Eye (tissue), 1 donor: ENCODE data around the gene EFNB2.

Experiments
- DNase-seq: peaks from one replicate; pipeline ENCODE4 v3.0.0-alpha.2; 2015

Gene EFNB2

DNA sequence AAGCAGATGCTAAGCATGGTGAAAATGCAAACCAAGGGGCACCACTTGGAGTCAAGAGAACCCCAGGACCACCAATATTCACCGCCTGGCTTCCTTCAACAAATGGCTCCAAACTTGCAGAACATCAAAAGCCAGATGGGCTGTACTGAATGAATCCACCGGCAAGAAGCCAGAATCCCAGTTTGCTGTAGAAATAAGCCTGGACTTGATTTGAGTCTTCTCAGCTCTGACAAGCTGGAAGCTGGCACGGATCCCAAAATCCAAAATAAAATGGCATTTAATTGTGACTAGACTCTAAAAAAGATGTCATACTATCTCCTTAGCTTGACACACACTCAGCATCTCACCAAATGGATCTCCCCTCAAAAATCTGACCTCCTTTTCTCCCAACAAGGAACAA, 11.9 kb downstream of the EFNB2 start:
- DNase-seq = peak; percentile 57

DNA sequence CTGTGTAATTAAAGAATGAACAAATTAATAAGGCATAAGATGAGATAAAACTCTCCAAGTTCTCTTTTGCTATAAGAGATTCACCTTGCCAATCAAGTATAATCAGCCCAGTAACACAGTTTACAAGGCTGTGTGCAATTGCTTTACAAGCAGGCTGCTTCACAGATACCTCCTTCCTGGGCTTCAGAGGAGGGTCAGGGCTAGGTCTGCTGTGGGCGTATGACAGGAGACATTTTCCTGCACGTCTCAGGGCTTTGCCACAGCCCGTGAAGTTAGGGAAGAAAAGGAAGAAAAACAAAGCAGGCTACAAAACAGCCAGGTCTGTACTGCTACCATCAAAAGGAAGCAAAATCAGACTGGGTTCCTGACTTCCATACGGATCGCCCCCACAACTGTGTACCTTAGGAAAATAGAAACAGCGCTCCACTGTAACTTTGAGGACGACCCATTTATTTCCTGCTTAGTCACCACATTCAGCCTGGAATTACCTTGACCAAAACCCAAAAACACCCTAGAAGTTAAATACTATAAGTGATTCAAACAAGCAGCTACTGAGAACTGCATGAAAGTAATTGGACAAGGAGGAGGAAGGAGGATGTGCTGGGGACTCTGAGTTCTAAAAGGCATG, 12.4 kb downstream of the EFNB2 start:
- DNase-seq = no peak

DNA sequence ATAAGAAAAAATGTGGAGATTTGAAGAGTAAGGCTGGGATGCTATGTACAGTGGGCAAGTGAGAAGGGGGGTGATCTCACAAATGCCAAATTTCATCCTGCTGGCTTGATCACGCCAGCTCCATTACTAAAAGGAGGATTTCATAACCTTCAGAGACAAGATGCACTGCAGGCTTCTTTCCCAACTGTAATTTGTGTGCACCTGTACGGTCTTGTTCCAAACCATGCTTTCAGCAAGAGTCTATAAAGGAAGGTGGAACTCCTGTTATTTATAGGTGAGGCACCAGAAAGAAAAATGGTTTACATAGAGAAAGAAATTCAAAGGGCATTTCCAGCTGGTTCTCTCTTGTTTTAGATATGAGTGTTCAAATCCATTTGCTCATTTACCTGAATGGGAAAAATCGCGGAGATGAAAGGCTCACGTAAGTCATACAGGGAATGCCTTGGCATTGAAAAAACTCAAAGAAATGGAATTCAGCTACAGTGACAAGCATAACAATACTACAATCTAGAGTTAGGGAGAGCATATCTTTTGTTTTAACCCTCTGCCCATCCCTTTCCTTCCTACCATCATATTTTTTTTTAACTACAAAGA, 13.3 kb downstream of the EFNB2 start:
- no peak for DNase-seq

DNA sequence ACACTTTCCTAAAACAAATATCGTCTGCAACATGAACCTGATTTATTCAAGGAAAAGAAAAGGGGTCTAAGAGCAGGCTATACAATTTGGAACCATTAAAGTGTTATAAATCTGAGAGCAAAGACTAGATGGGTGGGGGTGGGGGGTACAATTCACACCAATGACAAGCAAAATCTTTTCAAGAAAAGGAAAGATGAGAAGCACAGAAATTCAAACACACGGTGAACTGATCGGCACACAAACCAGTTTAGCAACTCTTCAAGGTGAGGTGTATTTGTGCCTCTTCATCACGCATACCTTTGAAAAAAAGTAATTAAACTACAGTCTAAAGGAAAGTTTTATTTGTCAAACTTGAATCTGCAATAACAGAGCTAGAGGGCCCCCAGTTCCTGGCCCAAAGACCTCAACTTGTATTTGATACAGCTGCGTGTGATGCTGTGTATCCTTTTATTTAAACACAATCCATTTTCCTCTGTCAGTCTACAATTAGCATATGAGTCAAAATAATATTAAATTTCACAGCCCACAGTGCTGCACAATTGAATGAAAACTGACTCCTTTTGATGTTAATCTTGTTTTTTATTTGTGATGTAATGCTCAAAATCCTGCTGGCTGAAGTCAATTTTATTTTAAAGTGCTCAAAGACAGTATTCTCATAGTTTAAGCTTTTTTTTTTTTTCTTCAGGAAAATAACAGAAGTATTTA, 14.2 kb downstream of the EFNB2 start:
- DNase-seq = no peak

DNA sequence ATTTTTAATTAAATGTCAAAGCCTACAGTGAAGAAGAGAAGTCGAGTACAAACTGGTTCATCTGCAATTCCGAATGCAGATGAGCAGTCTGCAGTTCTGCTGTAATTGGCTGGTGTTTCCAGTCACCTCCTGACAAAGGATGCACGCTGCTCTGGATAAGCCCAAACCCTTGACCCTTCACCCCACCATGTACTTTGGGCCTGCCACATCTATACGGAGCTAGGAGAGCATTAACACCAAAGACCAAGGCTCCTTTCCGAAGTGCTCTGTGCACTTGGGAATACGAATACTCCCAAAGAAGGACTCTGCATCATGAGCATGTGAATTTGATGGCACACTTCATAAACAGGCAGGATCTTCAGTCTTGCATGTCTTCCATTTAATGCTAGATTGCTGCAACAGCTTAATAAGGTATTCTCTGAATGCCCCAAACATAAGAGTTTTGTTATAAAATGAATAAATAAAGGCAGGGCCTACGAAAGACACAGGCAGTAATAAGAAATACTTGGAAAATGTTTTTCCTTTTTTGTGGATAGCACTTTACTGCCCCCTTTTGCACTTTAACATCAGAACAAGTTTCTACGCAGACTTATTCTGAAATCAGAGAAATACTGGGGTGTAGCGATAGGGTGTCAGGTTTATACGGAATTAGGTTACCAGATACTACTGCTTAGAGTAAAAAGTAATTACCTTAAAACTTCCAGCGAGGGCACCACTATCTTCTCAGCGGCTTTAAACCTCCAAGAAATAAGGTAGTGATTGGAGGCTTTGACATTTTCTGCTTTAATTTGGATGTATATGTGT, 15.0 kb downstream of the EFNB2 start:
- DNase-seq = peak; percentile 71

DNA sequence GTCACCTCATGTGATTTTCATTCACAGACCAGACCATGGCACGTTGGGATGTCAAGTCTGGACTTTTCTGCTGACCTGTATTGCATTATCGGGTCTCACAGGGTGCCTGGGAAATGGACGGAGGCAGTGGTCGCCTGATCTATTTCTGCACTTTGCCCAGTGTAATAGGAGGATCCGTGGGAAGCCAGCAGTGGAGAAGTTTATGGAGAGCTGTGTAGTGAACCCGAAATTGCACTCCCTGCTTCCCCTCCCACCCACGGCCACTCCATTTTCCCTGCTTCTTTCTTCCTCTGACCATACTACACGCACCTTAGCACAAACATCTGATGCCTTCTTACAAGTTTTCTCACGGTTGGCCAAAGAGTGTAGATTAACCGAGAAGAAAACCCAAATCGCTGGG, 16.9 kb downstream of the EFNB2 start:
- no peak for DNase-seq

DNA sequence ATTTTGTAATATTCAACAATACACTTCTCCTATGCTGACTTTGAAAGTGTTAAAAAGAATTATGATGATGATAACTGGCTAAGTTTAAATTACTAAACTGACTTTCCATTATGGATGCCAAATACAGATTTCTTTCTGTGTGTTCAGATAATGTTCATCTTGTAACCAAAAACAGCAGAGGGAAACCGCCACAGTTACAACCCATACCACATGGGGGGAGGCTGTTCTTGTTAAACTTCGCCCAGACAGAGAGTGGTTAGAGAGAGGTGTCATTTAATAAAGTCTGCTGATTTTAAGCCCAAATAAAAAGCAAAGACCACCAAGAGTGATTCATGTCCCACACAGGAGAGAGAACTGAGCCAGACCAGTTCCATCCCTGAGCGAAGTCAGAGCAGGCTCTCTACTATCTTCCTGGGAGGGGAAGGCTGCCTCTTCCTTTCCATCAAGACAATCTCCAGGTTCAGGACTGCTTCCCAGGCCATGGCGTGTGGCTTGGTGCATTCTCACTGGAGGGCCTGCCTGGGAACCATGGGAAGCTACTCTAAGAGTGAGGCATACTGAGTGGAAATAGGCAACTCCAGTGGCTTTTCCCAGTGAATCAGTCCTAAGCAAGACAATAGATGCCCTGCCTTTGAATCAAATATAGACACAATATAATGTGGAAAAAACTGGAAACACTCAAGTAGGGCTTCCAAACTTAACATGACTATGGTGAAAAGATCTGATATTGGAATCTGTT, 18.2 kb downstream of the EFNB2 start:
- DNase-seq = no peak

DNA sequence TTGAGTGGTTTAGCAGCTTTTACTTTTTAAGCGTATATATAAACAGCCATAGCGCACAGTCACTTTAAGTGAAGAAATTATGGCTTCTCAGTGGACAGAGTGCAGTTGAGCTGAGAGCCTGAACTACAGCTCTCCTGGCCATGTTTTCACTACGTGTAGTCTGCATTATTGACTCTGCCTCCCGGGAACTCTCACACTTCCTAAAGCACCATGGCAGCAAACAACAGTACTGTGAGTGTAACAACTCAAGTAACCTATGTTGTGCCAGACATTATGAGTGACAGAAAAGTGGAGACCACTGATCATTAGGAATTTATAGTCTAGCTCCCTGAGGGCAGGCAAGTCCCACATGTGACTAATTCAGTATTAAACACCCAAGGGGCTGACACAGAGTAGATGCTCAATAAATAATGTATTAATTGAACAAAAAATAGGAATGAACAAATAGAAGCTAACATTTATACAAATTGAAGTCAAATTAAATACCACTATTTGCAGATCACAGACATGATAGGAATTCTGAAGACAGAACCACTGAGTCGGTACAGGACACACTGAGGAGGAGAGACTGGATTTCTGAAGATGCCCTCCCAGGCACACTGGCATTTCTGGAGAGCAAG, 19.7 kb downstream of the EFNB2 start:
- DNase-seq = no peak

DNA sequence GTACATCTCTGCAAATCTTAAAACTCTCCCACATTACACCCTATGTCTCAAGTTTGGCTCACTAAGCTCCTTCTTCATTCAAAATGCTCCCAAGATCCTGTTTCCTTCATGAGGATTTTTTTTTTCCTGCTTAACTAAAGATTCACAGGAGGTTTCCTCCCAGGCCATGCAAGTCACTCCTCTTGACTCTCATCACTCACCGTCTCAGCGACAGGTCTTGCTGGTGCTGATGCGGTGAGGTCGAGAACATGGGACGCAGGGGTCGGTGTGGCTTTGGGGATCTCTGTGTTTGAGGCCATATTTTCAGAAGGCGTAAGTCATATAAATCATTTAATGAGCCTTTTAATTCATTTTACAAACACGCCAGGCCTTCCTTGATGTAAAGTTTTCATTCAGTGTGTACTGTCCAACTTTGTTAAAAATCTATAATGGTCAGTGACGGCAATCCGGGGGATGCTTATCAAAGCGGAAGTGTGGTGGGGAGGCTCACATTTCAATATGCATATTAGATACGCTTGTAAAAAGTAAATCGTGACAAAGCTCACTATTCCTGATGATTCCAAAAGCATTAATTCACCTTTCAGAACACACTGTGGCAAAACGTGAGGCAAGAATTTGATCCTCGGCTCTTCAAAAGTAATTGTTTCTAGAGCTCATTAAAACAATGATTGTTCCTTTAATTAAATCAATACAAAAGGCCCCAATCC, 20.4 kb downstream of the EFNB2 start:
- no peak for DNase-seq

DNA sequence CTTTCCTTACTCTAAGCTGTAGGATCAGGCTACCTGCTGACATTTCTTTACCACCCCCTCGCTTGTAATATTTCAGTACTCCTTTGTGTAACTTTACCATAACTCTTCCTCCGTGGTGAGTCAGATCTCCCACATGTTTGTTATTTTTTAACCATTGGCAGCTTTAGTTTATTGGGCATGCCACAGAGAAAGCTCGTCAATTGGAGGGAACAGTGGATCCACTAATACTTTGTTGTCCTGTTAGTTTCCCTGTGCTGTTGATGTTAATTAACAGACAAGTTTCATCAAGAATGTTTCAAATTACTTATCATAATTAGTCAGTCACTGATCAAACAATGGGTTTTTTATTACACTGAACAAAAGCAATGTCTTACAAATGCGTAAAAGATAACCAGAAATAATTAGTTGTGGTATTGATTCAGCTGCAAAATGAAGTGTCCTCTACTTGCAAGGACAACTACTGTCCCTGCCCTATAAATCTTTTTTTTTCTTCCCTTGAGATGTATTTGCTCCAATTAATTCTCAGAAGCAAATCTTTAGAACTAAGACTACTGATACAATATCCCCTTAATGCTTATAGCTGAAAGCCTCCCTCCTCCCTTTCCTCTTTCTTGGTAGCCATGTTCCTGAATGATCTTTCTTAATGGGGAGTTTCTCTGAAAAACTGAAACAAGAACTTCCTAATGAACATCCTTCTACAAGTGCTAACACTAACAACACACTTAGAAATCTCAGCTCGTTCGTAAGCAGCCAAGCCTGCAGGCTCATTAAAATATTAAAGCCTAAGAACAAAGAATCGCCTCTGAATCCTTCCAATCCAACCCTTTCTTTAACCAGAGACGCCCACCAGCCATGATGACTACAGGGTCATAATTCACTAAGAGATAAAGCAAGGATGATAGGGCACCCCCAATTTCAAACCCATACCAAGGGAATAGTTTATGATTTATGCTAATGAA, 22.2 kb downstream of the EFNB2 start:
- DNase-seq = no peak

DNA sequence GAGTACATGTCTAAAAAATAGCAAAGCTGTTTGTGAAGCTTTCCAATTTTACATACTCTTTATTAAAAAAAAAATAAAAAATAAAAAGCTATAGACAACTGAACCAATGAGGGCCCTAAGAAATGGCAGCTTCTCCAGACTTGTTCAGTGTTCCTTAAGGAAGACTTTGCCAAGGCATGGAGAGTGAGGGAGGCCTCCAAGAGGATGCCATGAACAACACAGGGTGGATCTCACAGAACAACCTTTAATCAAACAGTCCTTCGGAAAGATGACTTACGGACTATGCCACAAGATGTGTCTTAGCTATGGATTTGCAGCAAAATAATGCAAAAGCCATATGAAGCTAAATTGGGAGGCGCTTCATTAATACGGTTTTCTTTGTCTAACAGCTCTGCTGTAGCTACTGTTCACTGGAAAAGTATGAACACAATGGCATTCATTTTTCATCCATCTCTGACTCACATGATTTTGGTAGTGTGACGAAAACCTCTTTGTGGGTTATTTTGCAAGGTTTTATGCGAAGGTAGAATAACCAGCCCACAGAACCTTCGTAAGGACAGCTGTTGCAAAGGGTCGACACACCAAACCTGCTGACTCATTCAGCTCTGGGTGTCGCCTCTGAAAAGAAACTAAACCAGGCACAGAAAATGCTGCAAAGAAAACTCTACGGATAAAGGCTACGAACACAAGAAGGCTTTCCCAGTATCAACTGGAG, 27.7 kb downstream of the EFNB2 start:
- DNase-seq = no peak

DNA sequence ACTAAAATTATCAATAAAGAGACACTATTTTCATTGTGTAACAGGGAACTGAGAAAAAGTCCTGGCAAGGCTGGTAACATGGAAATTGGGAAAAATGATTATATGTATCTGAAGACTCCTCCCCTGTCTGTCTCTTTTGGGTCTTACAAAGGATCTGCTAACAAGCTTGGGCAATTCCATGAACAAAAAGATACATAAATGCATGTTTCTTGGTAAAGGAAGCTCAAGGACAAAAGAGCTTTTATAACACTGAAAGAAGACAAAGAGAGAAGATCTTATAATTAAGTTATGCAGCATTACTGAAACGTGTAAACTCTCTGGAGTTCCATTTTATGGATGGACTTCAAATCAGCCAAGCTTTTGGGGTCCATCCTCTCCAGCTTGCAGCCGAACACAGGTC, 29.2 kb downstream of the EFNB2 start:
- DNase-seq = no peak

DNA sequence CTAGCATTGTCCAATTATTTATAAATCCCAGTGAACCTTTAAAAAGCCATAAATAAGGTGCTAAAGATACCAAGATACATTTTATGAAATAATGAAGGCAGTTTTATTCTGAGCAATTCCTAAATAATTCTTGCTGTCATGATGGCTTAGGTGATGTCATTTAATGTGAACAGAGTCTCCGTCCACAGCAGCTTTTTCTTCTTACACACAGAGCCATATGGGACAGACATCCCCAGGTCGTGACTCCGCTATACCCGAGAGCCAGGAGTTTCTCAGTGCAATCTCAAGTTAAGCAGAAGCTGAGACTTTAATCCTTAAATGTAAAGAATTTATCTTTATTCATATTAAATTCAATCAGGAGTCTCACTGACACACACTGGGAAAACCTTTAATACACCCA, 29.7 kb downstream of the EFNB2 start:
- no peak for DNase-seq

DNA sequence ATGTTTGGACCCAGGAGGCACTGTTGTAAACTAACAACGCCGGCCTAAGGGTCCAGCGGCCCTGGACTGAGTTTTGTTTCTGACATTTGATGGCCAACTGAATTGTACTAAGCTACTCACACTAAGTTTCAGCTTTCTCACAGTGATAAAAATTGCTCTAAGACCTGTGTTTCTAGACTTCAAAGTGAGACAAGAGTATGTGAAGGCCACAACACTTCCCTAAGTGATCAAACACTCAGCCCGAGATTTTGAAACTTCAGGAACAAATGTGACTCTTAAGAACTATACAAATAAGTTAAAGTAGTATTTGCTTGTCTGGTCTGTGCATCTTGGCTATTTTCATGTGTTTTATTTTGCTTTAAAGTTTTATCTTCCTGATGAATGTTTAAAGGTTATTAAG, 30.2 kb downstream of the EFNB2 start:
- no peak for DNase-seq

DNA sequence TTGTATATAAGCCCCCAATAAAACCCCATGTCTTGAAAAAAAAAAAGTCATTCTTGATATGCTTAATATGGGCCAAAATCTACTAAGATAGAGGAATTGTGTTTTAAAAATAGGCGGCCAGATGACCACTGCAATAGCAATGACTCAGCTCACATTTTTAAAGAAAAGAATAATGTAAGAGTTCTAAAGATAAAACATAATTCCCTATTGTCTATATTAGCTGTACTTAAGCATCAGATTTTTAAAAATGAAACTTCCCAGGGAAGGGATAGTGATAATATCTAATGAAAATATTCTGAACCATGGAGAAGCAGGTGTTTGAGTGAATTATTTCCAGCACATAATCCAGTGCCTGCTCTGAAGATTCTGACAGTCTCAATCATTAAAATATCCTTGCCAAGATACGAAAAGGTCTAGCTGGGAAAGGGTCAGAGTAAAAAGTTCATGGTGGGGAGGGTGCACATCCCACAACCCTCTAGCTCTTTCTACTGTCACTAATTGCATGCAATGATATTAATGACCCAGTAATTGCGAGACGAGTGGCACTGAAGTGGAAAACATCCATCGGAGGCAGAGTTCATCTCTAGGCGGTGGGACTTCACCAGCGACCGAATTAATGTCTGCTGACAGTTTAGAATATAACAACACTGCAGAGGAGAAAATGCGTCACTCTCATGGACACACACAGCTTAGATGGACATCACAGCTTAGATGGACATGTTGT, 31.6 kb downstream of the EFNB2 start:
- DNase-seq = peak; percentile 93

DNA sequence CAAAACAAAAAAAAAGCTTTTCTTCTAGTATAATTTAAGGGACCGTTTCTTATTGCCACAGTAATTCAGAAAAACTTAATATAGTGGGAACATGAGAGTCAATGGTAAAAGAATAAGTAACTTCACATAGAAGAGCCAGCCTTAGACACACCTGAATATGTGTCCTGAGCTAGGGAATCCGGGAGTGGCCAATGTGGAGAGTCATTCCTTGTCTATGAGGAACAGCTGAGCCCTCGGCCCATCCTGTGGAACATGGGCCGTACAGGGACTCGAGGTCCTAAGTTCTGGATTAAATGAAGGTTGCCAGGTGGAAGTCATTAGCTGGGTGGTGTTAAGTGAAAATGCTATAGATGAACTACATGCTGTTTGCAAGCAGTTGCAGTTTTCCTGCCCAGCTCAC, 32.2 kb downstream of the EFNB2 start:
- DNase-seq = no peak

DNA sequence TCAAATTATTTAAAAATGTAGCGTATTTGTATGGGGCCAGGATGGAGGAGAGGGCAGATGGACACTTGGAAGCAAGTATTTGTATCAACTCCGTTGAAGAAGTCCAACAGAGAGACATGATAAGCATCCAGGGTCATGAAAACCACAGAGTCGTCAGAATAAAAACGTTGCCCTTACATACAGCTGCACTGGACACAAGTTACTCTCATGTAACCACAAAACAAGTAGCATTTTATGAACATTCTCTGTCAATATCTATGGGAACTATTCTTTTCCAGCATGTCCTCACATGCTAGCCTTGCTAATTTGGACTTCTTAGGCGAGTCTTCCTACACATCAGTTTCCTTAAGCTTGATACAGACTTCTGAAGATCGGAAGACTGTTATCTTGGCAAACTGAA, 35.0 kb downstream of the EFNB2 start:
- DNase-seq = no peak

DNA sequence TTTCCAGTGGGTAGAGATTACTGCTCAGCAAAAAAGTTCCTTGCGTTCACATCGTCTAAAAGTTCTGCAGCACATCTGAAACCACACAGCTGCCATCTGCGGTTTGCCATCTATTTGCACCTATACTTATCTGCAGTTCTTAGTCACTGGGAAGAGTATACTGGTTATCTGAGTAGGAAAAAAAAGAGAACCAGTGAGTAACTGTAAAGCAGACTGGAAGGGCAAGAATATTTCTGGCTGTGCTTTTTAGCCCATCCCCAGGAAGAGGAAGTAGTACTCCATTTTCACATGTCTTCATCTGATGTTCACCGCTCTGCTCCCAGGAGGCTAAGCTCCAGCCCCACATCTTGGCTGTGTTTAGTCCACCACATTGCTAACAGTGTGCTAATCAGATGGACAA, 35.6 kb downstream of the EFNB2 start:
- no peak for DNase-seq

DNA sequence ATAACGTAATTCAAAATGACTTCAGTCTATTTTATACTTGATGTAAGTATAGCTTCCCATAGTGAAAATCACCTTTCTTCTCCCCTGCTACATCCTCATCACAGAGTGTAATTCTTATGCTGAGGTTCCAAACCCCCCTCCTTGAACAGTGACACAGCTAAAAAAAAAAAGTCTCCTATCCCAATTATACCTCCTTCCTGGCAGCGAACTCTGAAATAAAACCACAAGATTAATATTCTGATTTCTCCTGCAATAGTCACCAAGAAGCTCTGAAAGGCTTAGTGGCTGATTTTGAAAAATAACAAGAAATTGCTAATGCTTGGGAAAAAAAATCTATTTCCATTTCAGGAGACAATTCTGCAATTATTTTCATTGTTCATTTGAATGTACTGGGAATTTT, 36.3 kb downstream of the EFNB2 start:
- no peak for DNase-seq
